Psoas muscle (tissue), 8 donors: ENCODE results near the gene NT5C1A. TPM values are rescaled to one million over a fixed set of nuclear protein-coding genes. Genes with fewer than 3 reads are reported as not detected.

Source experiments
- ATAC-seq, 4 donors: fragments of 200-7000 bp; cut with Tn5 transposase; one replicate each; pipeline ENCODE4 v1.9.1; 2020; ENCODE audit warnings: moderate library complexity in 3 of 4, mild to moderate bottlenecking in 2 of 4
- DNase-seq, 2 donors: peaks; one replicate each; pipeline ENCODE4 v3.0.0-alpha.2; 2020
- H3K27ac ChIP-seq: fragments of 200-600 bp; one replicate; pipeline ENCODE4 v1.8.0; 2022
- H3K27me3 ChIP-seq, 3 donors: fragments of 200-600 bp in 1 of 3; one replicate each; pipeline versions ENCODE4 v1.6.1 to v1.8.0; 2013 to 2022; ENCODE audit warnings: low read length in 2 of 3, mild to moderate bottlenecking in 2 of 3, moderate library complexity in 1 of 3; ENCODE audit not compliant: insufficient read depth in 3 of 3
- H3K36me3 ChIP-seq, 2 donors: fragments of 200-600 bp in 1 of 2; one replicate each; pipeline versions ENCODE4 v1.6.1 to v1.8.0; 2013 to 2022; ENCODE audit warnings: low read depth in 1 of 2, mild to moderate bottlenecking in 1 of 2, moderate library complexity in 1 of 2; ENCODE audit not compliant: insufficient read depth in 1 of 2
- H3K4me1 ChIP-seq: fragments of 200-600 bp; one replicate; pipeline ENCODE4 v1.8.0; 2022
- H3K4me3 ChIP-seq: fragments of 200-600 bp; one replicate; pipeline ENCODE4 v1.8.0; 2022; ENCODE audit warnings: mild to moderate bottlenecking
- H3K9me3 ChIP-seq: fragments of 200-600 bp; one replicate; pipeline ENCODE4 v1.8.0; 2022
- CTCF ChIP-seq: fragments of 200-600 bp; IDR thresholded peaks from one replicate; pipeline ENCODE4 v1.8.0; 2022; ENCODE audit warnings: antibody characterized with exemption
- WGBS, 3 donors: extraction: QIAGEN DNeasy Blood & Tissue Kit; methylation state at CpG; one replicate each; pipeline versions ENCODE4 v1.1.6 to v1.1.7; 2013; 5-methylcytosine and 5-hydroxymethylcytosine counted together
- intact Hi-C, 2 donors: fragments of 100-400 bp; cut with DNase I; formaldehyde crosslinking; loops; one replicate each; pipeline versions ENCODE4 v1.11.0 to v1.14.2; 2022
- polyA plus RNA-seq, 3 donors: library from polyadenylated mRNA; stranded (reverse); fragments of 200-250 nt; gene quantifications; one replicate each; pipeline ENCODE4 v1.2.3, GENCODE V29; 2013
- total RNA-seq, 4 donors: library from RNA; stranded (reverse); fragmentation: NEBNext Ultra II Directional in 2 of 4; extraction: Animal tissue kit (Norgen Biotek cat#: 25700) in 2 of 4; gene quantifications; one replicate each; pipeline versions ENCODE4 v1.2.1 to v1.2.4, GENCODE V29; 2021 to 2023
- donor health status: healthy with polysubstance abuse.
- donor health status: DM: no; HTN: no; CAD: no; lungs with moderate emphysema.
- donor health status: Bipolar disorder and iron deficiency.
- donor health status: healthy.
- donor health status: DM: yes; HTN: yes; CAD: no.
- donor health status: DM: no; HTN: no; CAD: no.
- donor health status: DM: no; HTN: no; CAD: no.
- donor health status: DM: yes; HTN: yes; CAD: no.

Gene NT5C1A
- total and polyA plus RNA-seq, 7 donors = 1.2 to 112 (median 35.0) TPM

- H3K4me1 ChIP-seq = peaks cover 14% of the 10 kb centered on the region
- DNase-seq (peak; percentile 55 to 73), ATAC-seq (peak; percentile 69 to 81 (median 72))
- H3K27me3 ChIP-seq = no peaks in the 10 kb centered on the region
- TF ChIP-seq CTCF = no peak
- intact Hi-C loops = loop anchor here (1.0 to 5.0 kb wide), 2 partner anchors 47 to 68 kb away; no protein-coding TSS in a partner anchor
- H3K36me3 ChIP-seq = peaks cover 0 to 16% of the 10 kb centered on the region in 2 donors
- H3K27ac ChIP-seq = peak overlapping the region; percentile 38
- no peaks in the 10 kb centered on the region for H3K9me3 ChIP-seq
- 23 to 57% (median 24%) methylated on average over 7 of the region's 7 CpGs for WGBS, 3 donors
- no peak overlapping the region for H3K4me3 ChIP-seq
Measured at GRCh38 chr1:39654291-39654690, 17.6 kb downstream of the NT5C1A start.

- H3K27me3 ChIP-seq = no peaks in the 10 kb centered on the region
- TF ChIP-seq CTCF = peak; percentile 94
- DNase-seq = peak; percentile 85 to 92
- peak overlapping the region; percentile 41 for H3K27ac ChIP-seq
- H3K36me3 ChIP-seq = peaks cover 0 to 11% of the 10 kb centered on the region in 2 donors
- intact Hi-C loops = loop anchor here (1.0 to 5.0 kb wide), 3 partner anchors 46 to 69 kb away; no protein-coding TSS in a partner anchor
- H3K9me3 ChIP-seq = no peaks in the 10 kb centered on the region
- ATAC-seq = peak; percentile 77 to 87 (median 82)
- no peak overlapping the region for H3K4me3 ChIP-seq
- peaks cover 14% of the 10 kb centered on the region for H3K4me1 ChIP-seq
- 2 to 5% (median 3%) methylated on average over 8 of the region's 8 CpGs for WGBS, 3 donors
Measured at GRCh38 chr1:39653546-39654031, 18.3 kb downstream of the NT5C1A start.

- Histone ChIP-seq H3K27me3 (no peaks in the 10 kb centered on the region), H3K36me3 (peaks cover 0 to 2% of the 10 kb centered on the region in 2 donors), H3K9me3 (no peaks in the 10 kb centered on the region), H3K4me1 (peaks cover 14% of the 10 kb centered on the region), H3K4me3 (no peak overlapping the region), H3K27ac (peak overlapping the region; percentile 41)
- 86 to 95% (median 93%) methylated on average over 2 of the region's 2 CpGs for WGBS, 3 donors
- ATAC-seq = no peak
- no peak for TF ChIP-seq CTCF
- DNase-seq = no peak
- intact Hi-C loops = loop anchor here in 1 of 2 donors (5.0 kb wide), 1 partner anchor 70 kb away; no protein-coding TSS in a partner anchor
Measured at GRCh38 chr1:39652554-39652953, 19.4 kb downstream of the NT5C1A start.

GRCh38 chr1:39652105-39652504 is 19.8 kb downstream of the NT5C1A start:
- Histone ChIP-seq H3K4me1 (peaks cover 18% of the 10 kb centered on the region), H3K27me3 (no peaks in the 10 kb centered on the region), H3K36me3 (no peaks in the 10 kb centered on the region), H3K4me3 (no peak overlapping the region), H3K9me3 (no peaks in the 10 kb centered on the region), H3K27ac (no peak overlapping the region)
- WGBS, 3 donors = 79 to 83% (median 79%) methylated on average over 6 of the region's 6 CpGs
- TF ChIP-seq CTCF = no peak
- DNase-seq (no peak), ATAC-seq (no peak)
- intact Hi-C loops = loop anchor here in 1 of 2 donors (5.0 kb wide), 1 partner anchor 70 kb away; no protein-coding TSS in a partner anchor
